Thyroid gland (tissue), 4 donors: ENCODE measurements around the gene TRPT1.

Source experiments
- POLR2A ChIP-seq, 2 donors: fragments of 450-650 bp; IDR thresholded peaks; one replicate each; pipeline ENCODE4 v1.6.1; 2017; ENCODE audit warnings: antibody characterized with exemption in 2 of 2, mild to moderate bottlenecking in 2 of 2, moderate library complexity in 1 of 2
- TF ChIP-seq, protein P1 (sequence below), 6 experiments: fragments of 200-600 bp in 3 of 6; fragments of 450-650 bp in 3 of 6; sonication (generic) in 3 of 6; IDR thresholded peaks; one replicate each; pipeline ENCODE4 v1.5.1; 2016 to 2019; ENCODE audit warnings: antibody characterized with exemption in 6 of 6, mild to moderate bottlenecking in 2 of 6, inconsistent platforms in 1 of 6, moderate library complexity in 1 of 6

GRCh38 chr11:64238076-64238475 is 12.1 kb upstream of the TRPT1 start:
- TF ChIP-seq, protein P1, sequence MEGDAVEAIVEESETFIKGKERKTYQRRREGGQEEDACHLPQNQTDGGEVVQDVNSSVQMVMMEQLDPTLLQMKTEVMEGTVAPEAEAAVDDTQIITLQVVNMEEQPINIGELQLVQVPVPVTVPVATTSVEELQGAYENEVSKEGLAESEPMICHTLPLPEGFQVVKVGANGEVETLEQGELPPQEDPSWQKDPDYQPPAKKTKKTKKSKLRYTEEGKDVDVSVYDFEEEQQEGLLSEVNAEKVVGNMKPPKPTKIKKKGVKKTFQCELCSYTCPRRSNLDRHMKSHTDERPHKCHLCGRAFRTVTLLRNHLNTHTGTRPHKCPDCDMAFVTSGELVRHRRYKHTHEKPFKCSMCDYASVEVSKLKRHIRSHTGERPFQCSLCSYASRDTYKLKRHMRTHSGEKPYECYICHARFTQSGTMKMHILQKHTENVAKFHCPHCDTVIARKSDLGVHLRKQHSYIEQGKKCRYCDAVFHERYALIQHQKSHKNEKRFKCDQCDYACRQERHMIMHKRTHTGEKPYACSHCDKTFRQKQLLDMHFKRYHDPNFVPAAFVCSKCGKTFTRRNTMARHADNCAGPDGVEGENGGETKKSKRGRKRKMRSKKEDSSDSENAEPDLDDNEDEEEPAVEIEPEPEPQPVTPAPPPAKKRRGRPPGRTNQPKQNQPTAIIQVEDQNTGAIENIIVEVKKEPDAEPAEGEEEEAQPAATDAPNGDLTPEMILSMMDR (IDR thresholded peaks at IDR 0.05) = no peak
- no peak for TF ChIP-seq POLR2A (IDR thresholded peaks at IDR 0.05)
